Measurements from ENCODE around the gene KLHL29. TPM values are rescaled to one million over a fixed set of nuclear protein-coding genes. Genes with fewer than 3 reads are reported as not detected.
A peak's percentile ranks its signal among the peaks of the same experiment; 100 is the strongest.

KLHL29 gene
- total and polyA plus RNA-seq, 8 donors: 1.8 to 10.5 (median 2.8) TPM

GRCh38 chr2:23351388-23352141 lies 33.4 kb upstream of the KLHL29 start:
- H3K27ac ChIP-seq: no peak overlapping the region
- no peaks in the 10 kb centered on the region for H3K36me3 ChIP-seq
- ATAC-seq (peak; percentile 98), DNase-seq (peak; percentile 79 to 91 (median 84))
- intact Hi-C loops (cut with DNase I): no loop called here
- H3K9me3 ChIP-seq: no peaks in the 10 kb centered on the region
- H3K4me3 ChIP-seq: no peak overlapping the region
- TF ChIP-seq CTCF (IDR thresholded peaks at IDR 0.05): peak; percentile 74 to 77
- H3K4me1 ChIP-seq: peaks cover 3 to 4% of the 10 kb centered on the region in 2 donors
- H3K27me3 ChIP-seq: peaks cover 0 to 36% of the 10 kb centered on the region in 2 donors

- DNase-seq (no peak), ATAC-seq (no peak)
- H3K9me3 ChIP-seq: no peaks in the 10 kb centered on the region
- intact Hi-C loops (cut with DNase I): no loop called here
- peaks cover 0 to 36% of the 10 kb centered on the region in 2 donors for H3K27me3 ChIP-seq
- no peak for TF ChIP-seq CTCF (IDR thresholded peaks at IDR 0.05)
- no peak overlapping the region for H3K27ac ChIP-seq
- H3K4me3 ChIP-seq: no peak overlapping the region
- peaks cover 3 to 4% of the 10 kb centered on the region in 2 donors for H3K4me1 ChIP-seq
- no peaks in the 10 kb centered on the region for H3K36me3 ChIP-seq
These were observed 30.4 kb upstream of the KLHL29 start for GRCh38 chr2:23354554-23354953.

GRCh38 chr2:23355001-23355400 lies 30.0 kb upstream of the KLHL29 start:
- no peaks in the 10 kb centered on the region for H3K36me3 ChIP-seq
- TF ChIP-seq CTCF (IDR thresholded peaks at IDR 0.05): no peak
- intact Hi-C loops (cut with DNase I): no loop called here
- H3K4me1 ChIP-seq: peaks cover 3 to 4% of the 10 kb centered on the region in 2 donors
- DNase-seq (no peak), ATAC-seq (no peak)
- peaks cover 0 to 36% of the 10 kb centered on the region in 2 donors for H3K27me3 ChIP-seq
- no peak overlapping the region for H3K4me3 ChIP-seq
- H3K27ac ChIP-seq: no peak overlapping the region
- no peaks in the 10 kb centered on the region for H3K9me3 ChIP-seq

- no peak overlapping the region for H3K27ac ChIP-seq
- DNase-seq (no peak), ATAC-seq (no peak)
- H3K9me3 ChIP-seq: no peaks in the 10 kb centered on the region
- peaks cover 0 to 23% of the 10 kb centered on the region in 2 donors for H3K27me3 ChIP-seq
- TF ChIP-seq CTCF (IDR thresholded peaks at IDR 0.05): no peak
- H3K36me3 ChIP-seq: no peaks in the 10 kb centered on the region
- H3K4me3 ChIP-seq: no peak overlapping the region
- peaks cover 2% of the 10 kb centered on the region in 2 donors for H3K4me1 ChIP-seq
- intact Hi-C loops (cut with DNase I): no loop called here
These were observed 28.3 kb upstream of the KLHL29 start for GRCh38 chr2:23356711-23357110.

- ATAC-seq (no peak), DNase-seq (no peak)
- TF ChIP-seq CTCF (IDR thresholded peaks at IDR 0.05): no peak
- Histone ChIP-seq H3K9me3 (no peaks in the 10 kb centered on the region), H3K27ac (no peak overlapping the region), H3K36me3 (no peaks in the 10 kb centered on the region), H3K27me3 (peaks cover 0 to 3% of the 10 kb centered on the region in 2 donors), H3K4me1 (no peaks in the 10 kb centered on the region), H3K4me3 (no peak overlapping the region)
- intact Hi-C loops (cut with DNase I): no loop called here
These were observed 25.1 kb upstream of the KLHL29 start for GRCh38 chr2:23359631-23360567.
